Parathyroid adenoma (tissue), 2 donors: Measurements from ENCODE around the gene RAB35.
A peak's percentile ranks its signal among the peaks of the same experiment; 100 is the strongest.

Experiments used
- H2AFZ ChIP-seq: fragments of 300-600 bp; sonication (generic); one replicate; pipeline ENCODE4 v1.7.0; 2017; ENCODE audit warnings: antibody characterized with exemption, mild to moderate bottlenecking
- H3K27ac ChIP-seq: fragments of 300-600 bp; sonication (generic); one replicate; pipeline ENCODE4 v1.7.0; 2017
- H3K27me3 ChIP-seq: fragments of 300-600 bp; sonication (generic); one replicate; pipeline ENCODE4 v1.7.0; 2017; ENCODE audit warnings: low read length; ENCODE audit not compliant: control insufficient read depth, insufficient read depth
- H3K36me3 ChIP-seq: fragments of 300-600 bp; sonication (generic); one replicate; pipeline ENCODE4 v1.7.0; 2017; ENCODE audit warnings: low read length; ENCODE audit not compliant: control insufficient read depth, insufficient read depth
- H3K4me1 ChIP-seq: fragments of 300-600 bp; sonication (generic); one replicate; pipeline ENCODE4 v1.7.0; 2017; ENCODE audit warnings: control low read depth
- H3K4me2 ChIP-seq: fragments of 300-600 bp; sonication (generic); one replicate; pipeline ENCODE4 v1.7.0; 2017; ENCODE audit warnings: low read length
- H3K4me3 ChIP-seq: fragments of 300-600 bp; sonication (generic); one replicate; pipeline ENCODE4 v1.7.0; 2017; ENCODE audit warnings: low read depth, low read length
- H3K79me2 ChIP-seq: fragments of 300-600 bp; sonication (generic); one replicate; pipeline ENCODE4 v1.7.0; 2017; ENCODE audit warnings: control low read depth
- H3K9ac ChIP-seq: fragments of 300-600 bp; sonication (generic); one replicate; pipeline ENCODE4 v1.7.0; 2017; ENCODE audit warnings: mild to moderate bottlenecking
- H3K9me3 ChIP-seq: fragments of 300-600 bp; sonication (generic); one replicate; pipeline ENCODE4 v1.7.0; 2017; ENCODE audit warnings: low read length; ENCODE audit not compliant: control insufficient read depth
- TF ChIP-seq, protein P1 (sequence below): fragments of 300-600 bp; sonication (generic); IDR thresholded peaks from one replicate; pipeline ENCODE4 v1.7.0; 2017; ENCODE audit warnings: antibody characterized with exemption, mild to moderate bottlenecking
- donor health status: primary hyperparathyroidism.

Gene RAB35

DNA sequence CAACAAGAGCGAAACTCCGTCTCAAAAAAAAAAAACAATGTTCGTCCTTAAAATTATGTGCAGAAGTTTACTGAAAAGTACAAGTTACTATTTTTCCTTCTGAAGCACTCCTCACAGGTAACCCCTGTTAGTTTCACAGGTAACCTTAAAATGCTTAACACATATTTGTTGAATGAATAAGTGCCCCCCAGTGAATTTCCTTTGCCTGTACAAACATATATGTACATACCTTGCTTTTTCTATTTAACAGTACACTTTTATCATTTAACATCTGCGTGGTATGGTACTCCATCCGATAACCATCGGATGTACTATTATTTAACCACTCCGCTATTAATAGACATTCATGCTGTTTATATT is 1.4 kb upstream of the RAB35 start:
- Histone ChIP-seq H3K27ac (no peak overlapping the region), H3K9ac (no peak overlapping the region), H3K4me2 (peak overlapping the region; percentile 77), H2AFZ (no peak overlapping the region), H3K4me3 (peak overlapping the region; percentile 77), H3K27me3 (no peaks in the 10 kb centered on the region), H3K9me3 (no peaks in the 10 kb centered on the region), H3K79me2 (peaks cover 23% of the 10 kb centered on the region), H3K36me3 (no peaks in the 10 kb centered on the region), H3K4me1 (peaks cover 9% of the 10 kb centered on the region)
- TF ChIP-seq, protein P1, sequence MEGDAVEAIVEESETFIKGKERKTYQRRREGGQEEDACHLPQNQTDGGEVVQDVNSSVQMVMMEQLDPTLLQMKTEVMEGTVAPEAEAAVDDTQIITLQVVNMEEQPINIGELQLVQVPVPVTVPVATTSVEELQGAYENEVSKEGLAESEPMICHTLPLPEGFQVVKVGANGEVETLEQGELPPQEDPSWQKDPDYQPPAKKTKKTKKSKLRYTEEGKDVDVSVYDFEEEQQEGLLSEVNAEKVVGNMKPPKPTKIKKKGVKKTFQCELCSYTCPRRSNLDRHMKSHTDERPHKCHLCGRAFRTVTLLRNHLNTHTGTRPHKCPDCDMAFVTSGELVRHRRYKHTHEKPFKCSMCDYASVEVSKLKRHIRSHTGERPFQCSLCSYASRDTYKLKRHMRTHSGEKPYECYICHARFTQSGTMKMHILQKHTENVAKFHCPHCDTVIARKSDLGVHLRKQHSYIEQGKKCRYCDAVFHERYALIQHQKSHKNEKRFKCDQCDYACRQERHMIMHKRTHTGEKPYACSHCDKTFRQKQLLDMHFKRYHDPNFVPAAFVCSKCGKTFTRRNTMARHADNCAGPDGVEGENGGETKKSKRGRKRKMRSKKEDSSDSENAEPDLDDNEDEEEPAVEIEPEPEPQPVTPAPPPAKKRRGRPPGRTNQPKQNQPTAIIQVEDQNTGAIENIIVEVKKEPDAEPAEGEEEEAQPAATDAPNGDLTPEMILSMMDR = no peak

DNA sequence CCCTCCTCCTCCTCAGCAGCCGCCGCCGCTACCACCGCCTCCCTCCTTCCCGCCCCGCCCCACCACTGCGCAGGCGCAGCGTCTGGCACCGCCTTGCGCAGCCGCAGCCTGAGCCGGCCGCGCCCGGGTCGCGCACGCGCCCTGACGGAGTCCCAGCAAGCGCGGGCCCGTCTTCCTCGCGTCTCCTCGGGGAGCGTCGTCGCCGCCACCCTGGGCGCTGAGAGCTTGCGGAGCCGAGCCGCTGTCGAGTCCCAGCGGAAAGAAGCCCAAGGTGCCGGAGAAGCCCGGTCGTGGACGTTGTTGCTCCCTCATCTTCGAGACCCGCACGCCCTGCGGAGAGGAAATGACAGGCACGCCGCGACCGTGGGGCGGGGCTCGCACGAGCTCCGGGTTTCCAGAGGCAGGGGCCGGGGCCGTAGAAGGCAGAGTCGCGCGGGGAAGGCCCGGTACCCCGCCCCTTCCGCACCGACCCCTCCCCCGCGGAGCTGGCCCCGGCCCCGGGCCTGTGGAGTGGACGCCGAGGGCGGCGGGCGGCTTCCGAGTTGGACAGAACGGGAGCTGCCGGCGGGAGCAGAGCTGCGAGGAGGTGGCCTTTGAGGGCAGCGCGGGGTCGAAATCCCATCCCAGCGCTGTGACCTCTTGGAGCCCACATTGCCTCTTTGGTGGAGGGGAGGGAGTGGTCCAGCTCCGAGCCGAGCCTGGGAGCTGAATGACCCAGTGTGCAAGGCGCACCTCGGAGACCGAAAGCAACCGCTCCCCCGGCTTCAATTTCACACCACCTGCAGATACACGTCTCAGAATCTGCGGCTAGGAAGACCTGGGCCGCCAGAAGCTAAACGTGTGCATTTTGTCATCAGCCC is 469 bp upstream of the RAB35 start:
- Histone ChIP-seq H2AFZ (peak overlapping the region; percentile 97), H3K79me2 (peaks cover 28% of the 10 kb centered on the region), H3K27me3 (no peaks in the 10 kb centered on the region), H3K27ac (peak overlapping the region; percentile 89), H3K4me1 (peaks cover 9% of the 10 kb centered on the region), H3K9me3 (no peaks in the 10 kb centered on the region), H3K36me3 (no peaks in the 10 kb centered on the region), H3K9ac (peak overlapping the region; percentile 17), H3K4me2 (peak overlapping the region; percentile 77), H3K4me3 (peak overlapping the region; percentile 77)
- TF ChIP-seq, protein P1 = no peak

DNA sequence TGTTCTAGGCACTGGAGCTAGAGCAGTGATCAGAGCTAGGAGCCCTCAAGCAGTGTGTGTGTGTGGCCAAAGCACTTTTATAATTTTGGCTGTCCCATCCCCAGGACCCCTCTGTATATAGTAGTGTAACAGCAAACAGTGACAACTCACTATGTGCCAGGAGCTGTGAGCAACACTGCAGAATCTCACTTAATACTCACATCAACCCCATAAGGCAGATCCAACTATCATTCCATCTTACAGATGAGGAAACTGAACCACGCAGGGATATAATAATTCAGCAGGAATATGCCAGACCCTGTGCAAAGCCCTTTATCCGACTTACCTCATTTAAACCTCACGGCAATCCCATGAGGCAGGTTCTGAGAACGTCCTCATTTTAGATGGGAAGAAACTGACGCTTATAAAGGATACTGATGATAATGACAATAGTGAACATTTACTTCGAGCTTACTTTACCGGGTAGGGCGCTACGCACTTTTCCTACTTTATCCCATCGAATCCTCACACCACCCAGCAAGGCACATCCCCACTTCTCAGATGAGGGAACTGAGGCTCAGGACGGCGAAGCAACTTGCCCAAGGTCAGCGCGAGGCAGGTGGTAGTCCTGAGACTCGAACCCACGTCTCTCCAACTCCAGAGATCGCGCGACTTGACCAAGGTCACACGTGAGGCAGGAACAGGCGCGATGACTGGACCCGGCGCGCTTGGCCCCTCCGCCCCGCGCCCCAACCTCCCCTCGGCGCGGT is 687 bp downstream of the RAB35 start:
- TF ChIP-seq, protein P1 = no peak
- peaks cover 9% of the 10 kb centered on the region for H3K4me1 ChIP-seq

DNA sequence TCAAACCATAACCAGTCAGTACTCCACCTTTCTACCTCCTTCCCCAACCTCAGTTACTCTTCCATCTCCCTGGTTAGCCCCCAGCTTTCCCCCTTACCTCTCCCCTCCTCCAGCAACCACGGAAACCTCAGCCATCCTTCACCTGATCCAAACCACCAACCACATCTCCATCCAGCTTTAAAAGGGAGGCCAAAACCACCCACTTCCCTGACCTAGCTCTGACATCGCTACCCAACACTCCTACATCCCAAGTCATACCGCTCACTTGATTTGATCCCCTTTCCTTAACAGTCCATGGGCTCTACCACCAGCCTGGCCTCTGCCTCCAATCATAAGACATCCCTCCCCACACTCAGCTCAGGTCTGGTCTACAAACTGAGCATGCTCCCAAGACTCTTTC is 1.5 kb downstream of the RAB35 start:
- Histone ChIP-seq H3K27me3 (no peaks in the 10 kb centered on the region), H3K4me1 (peaks cover 9% of the 10 kb centered on the region), H3K9me3 (no peaks in the 10 kb centered on the region), H2AFZ (no peak overlapping the region), H3K79me2 (peaks cover 28% of the 10 kb centered on the region), H3K4me3 (no peak overlapping the region), H3K9ac (no peak overlapping the region), H3K27ac (no peak overlapping the region), H3K36me3 (no peaks in the 10 kb centered on the region), H3K4me2 (no peak overlapping the region)
- TF ChIP-seq, protein P1 = no peak

More for the DNA sequence above, 687 bp downstream of the RAB35 start:
- Histone ChIP-seq H3K4me3 (peak overlapping the region; percentile 65), H3K27me3 (no peaks in the 10 kb centered on the region), H3K36me3 (no peaks in the 10 kb centered on the region), H2AFZ (peak overlapping the region; percentile 48), H3K9me3 (no peaks in the 10 kb centered on the region), H3K9ac (no peak overlapping the region), H3K27ac (no peak overlapping the region), H3K4me2 (peak overlapping the region; percentile 76), H3K79me2 (peaks cover 28% of the 10 kb centered on the region)
